GM13976 (cell line): ENCODE measurements around the gene ATP5MK.
"Not testable (repeated sequence)": the region's sequence is repeated elsewhere in the genome, so short reads cannot be mapped to it uniquely, and the experiment has no call there.

Experiments
- DNase-seq: peaks from one replicate; pipeline ENCODE4 v3.0.0; 2012; ENCODE audit warnings: low spot score
- in situ Hi-C: fragments of 300-500 bp; cut with MboI; formaldehyde crosslinking; loops from one replicate; pipeline ENCODE4 v1.12.0; 2022; ENCODE audit warnings: low sequenced_read_pairs, mixed read lengths, inconsistent platforms; ENCODE audit not compliant: unreplicated experiment
- TF ChIP-seq, protein P1 (sequence below): IDR thresholded peaks from 2 replicates; pipeline ENCODE4 v1.5.1; 2012; ENCODE audit warnings: borderline replicate concordance, mild to moderate bottlenecking; ENCODE audit not compliant: insufficient read depth; ENCODE audit errors: extremely low read depth, missing control alignments, control extremely low read depth

The ATP5MK gene

DNA sequence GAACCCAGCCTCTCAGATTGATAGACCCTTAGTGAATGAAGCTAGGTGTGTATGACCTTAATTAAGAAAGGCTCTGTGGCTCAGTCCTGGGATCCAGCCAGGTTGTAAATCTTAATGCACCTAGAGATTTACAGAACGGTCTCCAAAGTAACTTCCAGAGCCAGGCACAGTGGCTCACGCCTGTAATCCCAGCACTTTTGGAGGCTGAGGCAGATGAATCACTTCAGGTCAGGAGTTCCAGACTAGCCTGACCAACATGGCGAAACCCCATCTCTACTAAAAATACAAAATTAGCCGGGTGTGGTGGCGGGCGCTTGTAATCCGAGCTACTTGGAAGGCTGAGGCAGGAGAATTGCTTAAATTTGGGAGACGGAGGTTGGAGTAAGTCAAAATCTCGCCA is 31.6 kb upstream of the ATP5MK start:
- TF ChIP-seq, protein P1, sequence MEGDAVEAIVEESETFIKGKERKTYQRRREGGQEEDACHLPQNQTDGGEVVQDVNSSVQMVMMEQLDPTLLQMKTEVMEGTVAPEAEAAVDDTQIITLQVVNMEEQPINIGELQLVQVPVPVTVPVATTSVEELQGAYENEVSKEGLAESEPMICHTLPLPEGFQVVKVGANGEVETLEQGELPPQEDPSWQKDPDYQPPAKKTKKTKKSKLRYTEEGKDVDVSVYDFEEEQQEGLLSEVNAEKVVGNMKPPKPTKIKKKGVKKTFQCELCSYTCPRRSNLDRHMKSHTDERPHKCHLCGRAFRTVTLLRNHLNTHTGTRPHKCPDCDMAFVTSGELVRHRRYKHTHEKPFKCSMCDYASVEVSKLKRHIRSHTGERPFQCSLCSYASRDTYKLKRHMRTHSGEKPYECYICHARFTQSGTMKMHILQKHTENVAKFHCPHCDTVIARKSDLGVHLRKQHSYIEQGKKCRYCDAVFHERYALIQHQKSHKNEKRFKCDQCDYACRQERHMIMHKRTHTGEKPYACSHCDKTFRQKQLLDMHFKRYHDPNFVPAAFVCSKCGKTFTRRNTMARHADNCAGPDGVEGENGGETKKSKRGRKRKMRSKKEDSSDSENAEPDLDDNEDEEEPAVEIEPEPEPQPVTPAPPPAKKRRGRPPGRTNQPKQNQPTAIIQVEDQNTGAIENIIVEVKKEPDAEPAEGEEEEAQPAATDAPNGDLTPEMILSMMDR = no peak
- in situ Hi-C loops = no loop called here
- no peak for DNase-seq

DNA sequence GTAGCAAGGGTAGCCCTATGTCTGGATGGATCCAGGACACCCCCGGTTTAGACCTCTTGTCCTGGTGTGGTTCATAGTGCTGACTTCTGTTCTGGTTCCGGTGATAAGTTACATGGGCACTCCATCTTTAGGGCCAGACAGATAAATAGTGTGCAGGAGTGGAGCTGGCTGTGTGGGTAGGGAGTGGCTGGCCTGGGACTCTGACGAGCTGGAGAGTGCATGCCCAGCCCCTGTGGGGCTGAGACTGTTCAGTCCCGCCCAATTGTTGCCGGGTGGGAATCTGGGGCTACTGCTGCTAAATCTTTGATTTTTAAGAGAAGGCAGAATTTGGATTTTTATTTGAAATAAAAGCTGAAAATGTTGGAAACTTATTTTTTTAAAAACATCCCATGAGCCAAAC is 27.5 kb upstream of the ATP5MK start:
- TF ChIP-seq, protein P1 = no peak
- in situ Hi-C loops = no loop called here
- no peak for DNase-seq

DNA sequence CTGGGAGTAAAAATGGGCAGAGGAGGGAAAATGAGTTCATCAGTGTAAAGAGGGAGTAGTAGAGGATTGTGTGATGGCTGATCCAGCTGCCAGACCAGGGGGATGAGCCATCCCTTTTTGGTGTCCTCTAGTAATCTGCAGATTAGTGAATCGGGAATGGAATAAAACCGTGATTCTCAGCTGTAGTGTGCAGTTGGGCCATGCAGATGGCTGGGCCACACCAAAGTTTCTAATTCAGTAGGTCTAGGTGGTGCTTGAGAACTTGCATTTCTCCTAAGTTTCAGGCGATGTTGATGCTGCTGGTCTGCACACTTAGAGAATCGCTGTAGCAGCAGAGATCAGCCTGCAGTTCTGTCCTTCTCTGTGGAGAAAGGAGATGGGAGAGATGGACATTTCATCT is 22.8 kb upstream of the ATP5MK start:
- DNase-seq = no peak
- in situ Hi-C loops = loop anchor here (5.0 kb wide), 1 partner anchor 68 kb away; no protein-coding TSS in a partner anchor
- TF ChIP-seq, protein P1 = no peak

DNA sequence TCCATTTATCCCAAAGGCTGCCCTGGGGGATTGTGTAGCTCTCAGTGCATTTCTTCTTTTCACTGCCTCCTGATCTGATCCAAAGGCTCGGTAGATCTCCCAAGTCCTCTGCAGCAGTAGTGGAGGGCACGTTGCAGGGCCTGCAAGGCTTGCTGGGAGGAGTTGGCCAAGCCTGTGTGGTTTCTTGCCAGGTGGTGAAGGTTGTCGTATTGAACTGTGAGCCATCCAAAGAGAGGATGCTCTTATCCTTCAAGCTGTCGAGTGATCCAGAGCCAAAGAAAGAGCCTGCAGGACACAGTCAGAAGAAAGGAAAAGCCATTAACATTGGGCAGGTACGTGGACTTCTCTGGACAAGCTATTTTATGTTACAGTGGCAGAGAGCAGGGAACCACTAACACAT is 21.3 kb upstream of the ATP5MK start:
- TF ChIP-seq, protein P1 = no peak
- DNase-seq = no peak
- in situ Hi-C loops = loop anchor here (5.0 kb wide), 1 partner anchor 70 kb away; no protein-coding TSS in a partner anchor

DNA sequence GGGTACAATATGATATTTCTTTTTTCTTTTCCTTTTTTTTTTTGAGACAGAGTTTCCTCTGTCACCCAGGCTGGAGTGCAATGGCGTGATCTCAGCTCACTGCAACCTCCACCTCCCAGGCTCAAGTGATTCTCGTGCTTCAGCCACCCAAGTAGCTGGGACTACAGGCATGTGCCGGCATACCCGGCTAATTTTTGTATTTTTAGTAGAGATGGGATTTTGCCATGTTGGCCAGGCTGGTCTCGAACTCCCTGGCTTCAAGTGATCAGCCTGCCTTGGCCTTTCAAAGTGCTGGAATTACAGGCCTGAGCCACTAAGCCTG is 20.8 kb upstream of the ATP5MK start:
- in situ Hi-C loops = loop anchor here (5.0 kb wide), 1 partner anchor 70 kb away; no protein-coding TSS in a partner anchor
- not testable (repeated sequence) for DNase-seq

DNA sequence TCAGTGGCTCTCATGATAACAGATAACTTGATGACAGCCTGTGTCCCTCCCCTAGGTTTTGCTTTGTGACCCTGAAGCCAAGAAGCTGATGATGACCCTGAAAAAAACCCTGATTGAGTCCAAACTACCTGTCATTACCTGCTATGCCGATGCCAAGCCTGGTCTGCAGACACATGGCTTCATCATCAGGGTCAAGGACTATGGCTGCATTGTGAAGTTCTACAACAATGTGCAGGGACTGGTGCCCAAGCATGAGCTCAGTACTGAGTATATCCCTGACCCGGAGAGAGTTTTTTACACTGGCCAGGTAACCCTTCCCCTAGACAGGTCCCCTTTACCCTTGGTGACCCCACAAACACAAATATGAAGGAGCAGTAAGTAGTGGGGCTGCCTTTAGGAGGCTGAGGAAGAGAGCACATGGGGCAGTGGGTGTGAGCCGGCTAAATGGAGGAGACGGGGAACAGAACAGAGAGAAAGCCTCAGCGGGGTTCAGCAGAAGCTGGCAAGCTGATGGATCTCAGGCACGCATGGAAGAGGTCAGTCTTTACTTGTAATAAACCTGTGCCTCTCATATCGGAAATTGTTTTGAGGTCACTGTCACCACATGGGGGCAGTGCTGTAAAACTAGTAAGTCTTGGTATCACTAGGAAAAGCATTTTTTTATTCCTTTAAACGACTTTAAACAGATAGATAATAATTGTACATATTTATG is 20.3 kb upstream of the ATP5MK start:
- TF ChIP-seq, protein P1 = peak; percentile 72
- in situ Hi-C loops = loop anchor here (5.0 kb wide), 1 partner anchor 71 kb away; no protein-coding TSS in a partner anchor
- DNase-seq = peak; percentile 59

DNA sequence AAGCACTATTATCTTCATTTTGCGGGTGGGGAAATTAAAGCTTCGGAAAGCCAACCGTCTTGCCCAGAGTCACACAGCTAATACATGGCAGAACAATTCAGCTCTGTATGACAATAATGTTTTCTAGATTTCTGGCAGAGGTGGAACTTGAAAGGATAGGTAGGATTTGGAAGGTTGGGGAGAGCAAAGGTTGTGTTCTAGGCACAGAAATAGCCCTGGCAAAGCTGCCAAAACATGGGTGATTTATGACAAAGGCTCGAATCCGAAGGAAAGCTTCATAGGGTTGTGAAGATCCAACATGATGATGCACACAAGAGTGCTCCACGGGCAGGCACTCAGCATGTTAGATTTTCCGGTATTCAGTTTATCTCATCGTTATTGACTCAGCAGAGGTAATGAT is 19.3 kb upstream of the ATP5MK start:
- in situ Hi-C loops = loop anchor here (5.0 kb wide), 1 partner anchor 72 kb away; no protein-coding TSS in a partner anchor
- no peak for DNase-seq
- TF ChIP-seq, protein P1 = no peak
